ENCODE measurements around the gene AUTS2. TPM values are rescaled to one million over a fixed set of nuclear protein-coding genes. Genes with fewer than 3 reads are reported as not detected.
A peak's percentile ranks its signal among the peaks of the same experiment; 100 is the strongest.

Gene AUTS2
- total RNA-seq, 6 donors from 2014 or later: 38.9 to 151 (median 55.8) TPM

- no peak for ATAC-seq (ENCODE audit: low FRiP score in 2 of 2)
- no peaks in the 10 kb centered on the region for H3K4me1 ChIP-seq
- H3K9me3 ChIP-seq: no peaks in the 10 kb centered on the region
- TF ChIP-seq POLR2AphosphoS5 (IDR thresholded peaks at IDR 0.05) (no peak), POLR2A (IDR thresholded peaks at IDR 0.05) (no peak), EP300 (IDR thresholded peaks at IDR 0.05) (no peak)
- TF ChIP-seq, protein P1, sequence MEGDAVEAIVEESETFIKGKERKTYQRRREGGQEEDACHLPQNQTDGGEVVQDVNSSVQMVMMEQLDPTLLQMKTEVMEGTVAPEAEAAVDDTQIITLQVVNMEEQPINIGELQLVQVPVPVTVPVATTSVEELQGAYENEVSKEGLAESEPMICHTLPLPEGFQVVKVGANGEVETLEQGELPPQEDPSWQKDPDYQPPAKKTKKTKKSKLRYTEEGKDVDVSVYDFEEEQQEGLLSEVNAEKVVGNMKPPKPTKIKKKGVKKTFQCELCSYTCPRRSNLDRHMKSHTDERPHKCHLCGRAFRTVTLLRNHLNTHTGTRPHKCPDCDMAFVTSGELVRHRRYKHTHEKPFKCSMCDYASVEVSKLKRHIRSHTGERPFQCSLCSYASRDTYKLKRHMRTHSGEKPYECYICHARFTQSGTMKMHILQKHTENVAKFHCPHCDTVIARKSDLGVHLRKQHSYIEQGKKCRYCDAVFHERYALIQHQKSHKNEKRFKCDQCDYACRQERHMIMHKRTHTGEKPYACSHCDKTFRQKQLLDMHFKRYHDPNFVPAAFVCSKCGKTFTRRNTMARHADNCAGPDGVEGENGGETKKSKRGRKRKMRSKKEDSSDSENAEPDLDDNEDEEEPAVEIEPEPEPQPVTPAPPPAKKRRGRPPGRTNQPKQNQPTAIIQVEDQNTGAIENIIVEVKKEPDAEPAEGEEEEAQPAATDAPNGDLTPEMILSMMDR (IDR thresholded peaks at IDR 0.05): no peak
- no peak for DNase-seq
- 81 to 85% methylated on average over 2 of the region's 2 CpGs for WGBS, 2 donors
- no peaks in the 10 kb centered on the region for H3K27me3 ChIP-seq
- H3K36me3 ChIP-seq: no peaks in the 10 kb centered on the region
- H3K4me3 ChIP-seq: no peak overlapping the region
- no peak overlapping the region for H3K27ac ChIP-seq
Observed at GRCh38 chr7:70306173-70306572, 707.9 kb downstream of the AUTS2 start.

DNA sequence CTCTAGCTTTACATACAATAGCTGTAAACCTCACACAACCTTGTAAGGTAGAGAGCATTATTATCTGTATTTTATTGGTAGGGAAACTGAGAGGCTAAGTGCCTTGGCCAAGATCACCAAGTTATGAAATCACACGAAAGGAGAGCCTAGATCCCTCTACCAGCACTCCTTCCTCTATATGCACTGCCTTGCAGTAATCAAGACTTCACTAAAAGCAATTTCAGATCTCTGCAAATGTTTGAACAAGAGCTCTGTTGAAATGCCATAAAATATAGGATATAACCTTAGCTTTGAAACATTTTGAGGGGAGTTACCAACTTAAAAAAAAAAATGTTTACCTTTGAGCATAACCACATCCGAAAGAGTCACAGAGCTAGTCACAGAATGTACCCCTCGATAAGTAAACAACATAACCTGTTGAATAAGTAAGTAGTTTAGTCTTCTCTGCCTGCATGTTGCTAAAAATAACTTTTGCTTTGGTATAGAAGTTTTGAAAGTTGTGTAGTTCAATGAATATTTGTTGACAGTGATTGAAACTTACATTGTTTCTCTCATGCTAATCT, 709.4 kb downstream of the AUTS2 start:
- H3K9me3 ChIP-seq: no peaks in the 10 kb centered on the region
- no peak for ATAC-seq (ENCODE audit: low FRiP score in 2 of 2)
- H3K4me1 ChIP-seq: no peaks in the 10 kb centered on the region
- TF ChIP-seq POLR2A (IDR thresholded peaks at IDR 0.05) (peak in 1 of 4 donors; percentile 8), EP300 (IDR thresholded peaks at IDR 0.05) (no peak)
- TF ChIP-seq, protein P1 (IDR thresholded peaks at IDR 0.05): no peak
- DNase-seq: no peak
- no peak overlapping the region for H3K27ac ChIP-seq
- H3K36me3 ChIP-seq: no peaks in the 10 kb centered on the region
- H3K27me3 ChIP-seq: no peaks in the 10 kb centered on the region
- WGBS, 2 donors: 45 to 60% methylated on average over 3 of the region's 3 CpGs
- no peak overlapping the region for H3K4me3 ChIP-seq

- peaks cover under 1 to 8% (median 5%) of the 10 kb centered on the region in 4 donors for H3K4me1 ChIP-seq
- H3K4me3 ChIP-seq: no peak overlapping the region
- WGBS, 2 donors: 74 to 84% methylated on average over 1 of the region's 1 CpG
- no peak for DNase-seq
- ATAC-seq (ENCODE audit: low FRiP score in 2 of 2): no peak
- no peaks in the 10 kb centered on the region for H3K36me3 ChIP-seq
- no peak overlapping the region for H3K27ac ChIP-seq
- H3K9me3 ChIP-seq: no peaks in the 10 kb centered on the region
- no peaks in the 10 kb centered on the region for H3K27me3 ChIP-seq
- TF ChIP-seq POLR2AphosphoS5 (IDR thresholded peaks at IDR 0.05) (no peak), EP300 (IDR thresholded peaks at IDR 0.05) (no peak), POLR2A (IDR thresholded peaks at IDR 0.05) (no peak)
- TF ChIP-seq, protein P1 (IDR thresholded peaks at IDR 0.05): no peak
Observed at GRCh38 chr7:70312336-70312735, 714.1 kb downstream of the AUTS2 start.

DNA sequence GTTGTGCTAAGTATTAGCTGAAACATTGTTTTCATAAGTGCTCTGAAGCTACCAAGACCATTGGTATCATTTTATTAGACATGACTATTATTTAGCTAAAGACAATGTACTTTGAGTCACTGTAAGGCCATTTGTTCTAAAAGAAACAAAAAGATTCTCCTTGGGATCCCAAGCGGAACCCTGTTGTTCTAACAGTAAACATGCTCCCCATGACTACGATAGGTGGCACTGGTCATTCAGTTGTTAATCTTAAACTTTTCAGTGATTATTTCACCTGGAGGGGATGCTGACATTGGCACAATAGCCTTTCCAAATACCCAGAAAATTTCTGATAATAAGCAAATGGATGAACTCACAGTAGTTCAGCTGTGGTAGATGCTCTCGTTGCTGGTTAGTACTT, 715.0 kb downstream of the AUTS2 start:
- Histone ChIP-seq H3K4me1 (peaks cover 5 to 8% (median 8%) of the 10 kb centered on the region in 4 donors), H3K36me3 (no peaks in the 10 kb centered on the region), H3K27me3 (no peaks in the 10 kb centered on the region), H3K9me3 (no peaks in the 10 kb centered on the region), H3K4me3 (no peak overlapping the region), H3K27ac (no peak overlapping the region)
- DNase-seq (no peak), ATAC-seq (ENCODE audit: low FRiP score in 2 of 2) (no peak)
- 91 to 92% methylated on average over 3 of the region's 3 CpGs for WGBS, 2 donors
- TF ChIP-seq POLR2AphosphoS5 (IDR thresholded peaks at IDR 0.05): no peak
- TF ChIP-seq, protein P1 (IDR thresholded peaks at IDR 0.05): no peak
- no peak for TF ChIP-seq EP300 (IDR thresholded peaks at IDR 0.05)
- TF ChIP-seq POLR2A (IDR thresholded peaks at IDR 0.05): no peak

DNA sequence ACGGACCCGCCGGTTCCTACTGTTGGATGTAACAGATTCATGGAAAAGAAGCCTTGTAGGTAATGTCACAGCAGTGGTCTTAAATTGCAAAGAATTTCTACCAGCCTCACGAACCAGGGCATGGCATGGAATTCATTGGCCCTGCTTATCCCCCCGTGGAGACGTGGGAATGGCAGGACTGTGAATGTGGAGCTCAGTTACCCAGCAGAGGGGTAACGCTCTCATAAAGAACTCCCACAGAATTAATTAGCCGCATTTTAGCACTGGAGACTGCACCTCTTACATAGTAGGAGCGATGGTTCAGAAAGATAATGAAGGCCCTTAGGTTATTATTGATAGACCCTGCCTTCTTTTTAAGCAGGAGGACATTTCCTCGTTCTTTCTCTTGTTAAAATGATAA, 715.4 kb downstream of the AUTS2 start:
- Histone ChIP-seq H3K27ac (no peak overlapping the region), H3K4me1 (peaks cover 5 to 8% (median 8%) of the 10 kb centered on the region in 4 donors), H3K36me3 (no peaks in the 10 kb centered on the region), H3K9me3 (no peaks in the 10 kb centered on the region), H3K4me3 (no peak overlapping the region), H3K27me3 (no peaks in the 10 kb centered on the region)
- ATAC-seq (ENCODE audit: low FRiP score in 2 of 2): no peak
- no peak for DNase-seq
- 92 to 95% methylated on average over 10 of the region's 10 CpGs for WGBS, 2 donors
- TF ChIP-seq POLR2A (IDR thresholded peaks at IDR 0.05): no peak
- no peak for TF ChIP-seq EP300 (IDR thresholded peaks at IDR 0.05)
- TF ChIP-seq, protein P1 (IDR thresholded peaks at IDR 0.05): no peak
- no peak for TF ChIP-seq POLR2AphosphoS5 (IDR thresholded peaks at IDR 0.05)
